ENCODE data around the gene MCMBP. TPM values are rescaled to one million over a fixed set of nuclear protein-coding genes. Genes with fewer than 3 reads are reported as not detected.
A peak's percentile ranks its signal among the peaks of the same experiment; 100 is the strongest.

The MCMBP gene
- total and polyA plus RNA-seq, 11 donors, result 8.7 to 39.4 (median 29.7) TPM

- Histone ChIP-seq H3K36me3 (peaks cover 0 to 41% (median 22%) of the 10 kb centered on the region in 9 donors), H3K4me3 (no peak overlapping the region), H3K4me1 (no peaks in the 10 kb centered on the region), H3K9me3 (no peaks in the 10 kb centered on the region), H3K27ac (no peak overlapping the region), H3K27me3 (no peaks in the 10 kb centered on the region)
- 81 to 84% (median 83%) methylated on average over 5 of the region's 5 CpGs for WGBS, 4 donors
- no peak for DNase-seq
- intact Hi-C loops (cut with DNase I), result loop anchor here in 1 of 10 donors (10.0 kb wide), 1 partner anchor 51 kb away; no protein-coding TSS in a partner anchor
- no peak for ATAC-seq
- TF ChIP-seq POLR2A (IDR thresholded peaks at IDR 0.05) (no peak), CTCF (IDR thresholded peaks at IDR 0.05) (no peak)
Measured at GRCh38 chr10:119805702-119806230, 66.9 kb downstream of the MCMBP start.

GRCh38 chr10:119803264-119803663, 69.4 kb downstream of the MCMBP start:
- intact Hi-C loops (cut with DNase I), result loop anchor here in 1 of 10 donors (10.0 kb wide), 1 partner anchor 48 kb away; no protein-coding TSS in a partner anchor
- Histone ChIP-seq H3K9me3 (no peaks in the 10 kb centered on the region), H3K27me3 (no peaks in the 10 kb centered on the region), H3K36me3 (peaks cover 0 to 40% (median 26%) of the 10 kb centered on the region in 9 donors), H3K27ac (peak overlapping the region in 1 of 12 donors; percentile 15), H3K4me1 (no peaks in the 10 kb centered on the region), H3K4me3 (no peak overlapping the region)
- TF ChIP-seq CTCF (IDR thresholded peaks at IDR 0.05) (no peak), POLR2A (IDR thresholded peaks at IDR 0.05) (no peak)
- WGBS, 4 donors, result 52 to 72% (median 65%) methylated on average over 1 of the region's 1 CpG
- peak in 2 of 4 donors; percentile 49 to 82 for ATAC-seq
- no peak for DNase-seq

GRCh38 chr10:119801998-119802538, 70.6 kb downstream of the MCMBP start:
- Histone ChIP-seq H3K27me3 (no peaks in the 10 kb centered on the region), H3K36me3 (peaks cover 0 to 38% (median 33%) of the 10 kb centered on the region in 9 donors), H3K4me1 (no peaks in the 10 kb centered on the region), H3K9me3 (no peaks in the 10 kb centered on the region), H3K4me3 (no peak overlapping the region), H3K27ac (no peak overlapping the region)
- intact Hi-C loops (cut with DNase I), result loop anchor here in 1 of 10 donors (10.0 kb wide), 1 partner anchor 47 kb away; no protein-coding TSS in a partner anchor
- ATAC-seq, result no peak
- 88 to 93% (median 89%) methylated on average over 6 of the region's 6 CpGs for WGBS, 4 donors
- no peak for DNase-seq
- TF ChIP-seq POLR2A (IDR thresholded peaks at IDR 0.05), result no peak
- no peak for TF ChIP-seq CTCF (IDR thresholded peaks at IDR 0.05)

- Histone ChIP-seq H3K4me1 (no peaks in the 10 kb centered on the region), H3K9me3 (no peaks in the 10 kb centered on the region), H3K4me3 (no peak overlapping the region), H3K27ac (no peak overlapping the region), H3K36me3 (peaks cover 0 to 40% (median 36%) of the 10 kb centered on the region in 9 donors), H3K27me3 (no peaks in the 10 kb centered on the region)
- WGBS, 4 donors, result 95 to 98% (median 97%) methylated on average over 2 of the region's 2 CpGs
- DNase-seq, result no peak
- TF ChIP-seq CTCF (IDR thresholded peaks at IDR 0.05), result no peak
- no peak for TF ChIP-seq POLR2A (IDR thresholded peaks at IDR 0.05)
- no peak for ATAC-seq
- intact Hi-C loops (cut with DNase I), result loop anchor here in 1 of 10 donors (10.0 kb wide), 1 partner anchor 46 kb away; no protein-coding TSS in a partner anchor
Measured at GRCh38 chr10:119801176-119801575, 71.5 kb downstream of the MCMBP start.

Data from heart left ventricle (tissue), 16 donors.